MM.1S (cell line): ENCODE data around the gene DGKG.
A peak's percentile ranks its signal among the peaks of the same experiment; 100 is the strongest.

ENCODE experiments used
- DNase-seq: peaks from one replicate; pipeline ENCODE4 v3.0.0-alpha.2; 2015
- H2AFZ ChIP-seq: fragments of 300-600 bp; sonication (generic); 2 replicates; pipeline ENCODE4 v1.6.0; 2016; ENCODE audit warnings: antibody characterized with exemption, low read length
- H3F3A ChIP-seq: fragments of 300-600 bp; sonication (generic); 2 replicates; pipeline ENCODE4 v1.6.1; 2016; ENCODE audit warnings: mild to moderate bottlenecking, antibody characterized with exemption, low read length, moderate library complexity, mixed read lengths; ENCODE audit not compliant: insufficient read depth
- H3K27ac ChIP-seq: fragments of 300-600 bp; sonication (generic); 2 replicates; pipeline ENCODE4 v1.5.1; 2016; ENCODE audit warnings: mild to moderate bottlenecking, low read length
- H3K27me3 ChIP-seq: fragments of 300-600 bp; sonication (generic); replicated peaks from 2 replicates; pipeline ENCODE4 v1.6.0; 2016; ENCODE audit warnings: low read length; ENCODE audit not compliant: insufficient read depth
- H3K36me3 ChIP-seq: fragments of 300-600 bp; sonication (generic); replicated peaks from 2 replicates; pipeline ENCODE4 v1.6.1; 2016; ENCODE audit warnings: mild to moderate bottlenecking, low read length, mixed read lengths; ENCODE audit not compliant: insufficient read depth
- H3K4me1 ChIP-seq: fragments of 300-600 bp; sonication (generic); 2 replicates; pipeline ENCODE4 v1.6.1; 2016; ENCODE audit warnings: low read length, mixed read lengths
- H3K4me2 ChIP-seq: fragments of 300-600 bp; sonication (generic); 2 replicates; pipeline ENCODE4 v1.6.0; 2016; ENCODE audit warnings: low read depth, low read length
- H3K4me3 ChIP-seq: fragments of 300-600 bp; sonication (generic); 2 replicates; pipeline ENCODE4 v1.5.1; 2016; ENCODE audit warnings: low read length, mixed read lengths
- H3K79me2 ChIP-seq: fragments of 300-600 bp; sonication (generic); 2 replicates; pipeline ENCODE4 v1.6.1; 2016; ENCODE audit warnings: mixed run types, low read length, mixed read lengths
- H3K9ac ChIP-seq: fragments of 300-600 bp; sonication (generic); 2 replicates; pipeline ENCODE4 v1.6.1; 2016; ENCODE audit warnings: low read length, mixed read lengths
- H3K9me2 ChIP-seq: fragments of 300-600 bp; sonication (generic); replicated peaks from 2 replicates; pipeline ENCODE4 v1.6.1; 2016; ENCODE audit warnings: mild to moderate bottlenecking, low read length, mixed read lengths; ENCODE audit not compliant: insufficient read depth
- H3K9me3 ChIP-seq: fragments of 300-600 bp; sonication (generic); replicated peaks from 2 replicates; pipeline ENCODE4 v1.6.1; 2016; ENCODE audit warnings: mild to moderate bottlenecking, low read length, mixed read lengths; ENCODE audit not compliant: insufficient read depth
- H4K20me1 ChIP-seq: fragments of 300-600 bp; sonication (generic); 2 replicates; pipeline ENCODE4 v1.6.1; 2016; ENCODE audit warnings: mild to moderate bottlenecking, low read length, moderate library complexity, mixed read lengths; ENCODE audit not compliant: insufficient read depth
- CTCF ChIP-seq: fragments of 300-600 bp; sonication (generic); IDR thresholded peaks from 2 replicates; pipeline ENCODE4 v1.5.1; 2016; ENCODE audit warnings: antibody characterized with exemption, low read length, mixed read lengths
- EZH2 ChIP-seq: fragments of 300-600 bp; sonication (generic); optimal IDR thresholded peaks from 2 replicates; pipeline ENCODE3; 2017; ENCODE audit warnings: low read depth, mild to moderate bottlenecking, antibody characterized with exemption, low read length, mixed read lengths
- EZH2phosphoT487 ChIP-seq: fragments of 300-600 bp; sonication (generic); IDR thresholded peaks from 2 replicates; pipeline ENCODE4 v1.6.1; 2018; ENCODE audit warnings: antibody characterized with exemption, low read length

Gene DGKG

GRCh38 chr3:186110975-186111974, 250.8 kb downstream of the DGKG start:
- Histone ChIP-seq H3K27ac (no peak overlapping the region), H3K4me1 (peaks cover 13% of the 10 kb centered on the region; the same call in 1 of the 2 replicates), H2AFZ (no peak overlapping the region), H3K4me2 (peak overlapping the region; percentile 79; the same call in 1 of the 2 replicates), H4K20me1 (no peaks in the 10 kb centered on the region), H3K9me2 (no peaks in the 10 kb centered on the region), H3K36me3 (no peaks in the 10 kb centered on the region), H3K79me2 (peaks cover 5% of the 10 kb centered on the region; the same call in 1 of the 2 replicates), H3K4me3 (no peak overlapping the region), H3K9me3 (no peaks in the 10 kb centered on the region), H3F3A (peaks cover 22% of the 10 kb centered on the region), H3K9ac (no peak overlapping the region), H3K27me3 (peaks cover 29% of the 10 kb centered on the region)
- no peak for DNase-seq
- no peak for TF ChIP-seq CTCF
- TF ChIP-seq EZH2phosphoT487: no peak
- no peak for TF ChIP-seq EZH2

- Histone ChIP-seq H2AFZ (peak overlapping the region; percentile 65), H3K36me3 (no peaks in the 10 kb centered on the region), H3K9ac (peak overlapping the region; percentile 74), H3K4me3 (peak overlapping the region; percentile 66), H3K79me2 (peaks cover 5% of the 10 kb centered on the region; the same call in 1 of the 2 replicates), H3K9me3 (no peaks in the 10 kb centered on the region), H3K27me3 (peaks cover 29% of the 10 kb centered on the region), H3K4me1 (peaks cover 13% of the 10 kb centered on the region; the same call in 1 of the 2 replicates), H3F3A (peaks cover 22% of the 10 kb centered on the region), H4K20me1 (no peaks in the 10 kb centered on the region), H3K9me2 (no peaks in the 10 kb centered on the region), H3K4me2 (peak overlapping the region; percentile 79), H3K27ac (peak overlapping the region; percentile 78)
- no peak for TF ChIP-seq EZH2
- no peak for TF ChIP-seq EZH2phosphoT487
- DNase-seq: no peak
Measured at GRCh38 chr3:186109897-186110803, 251.9 kb downstream of the DGKG start.

GRCh38 chr3:186108941-186109865, 252.8 kb downstream of the DGKG start, which contains the start of gene ETV5:
Gene ETV5, minus strand, starts transcription at chr3:186109089. Its CDS starts 3,221 bp downstream, at chr3:186105868.
- Histone ChIP-seq H3K79me2 (peaks cover 5% of the 10 kb centered on the region; the same call in 1 of the 2 replicates), H3F3A (peaks cover 22% of the 10 kb centered on the region), H3K9ac (peak within 1 kb of the TSS; percentile 75), H3K4me1 (peaks cover 13% of the 10 kb centered on the region; the same call in 1 of the 2 replicates), H3K4me2 (peak within 1 kb of the TSS; percentile 98), H3K27me3 (peaks cover 29% of the 10 kb centered on the region), H3K27ac (peak within 1 kb of the TSS; percentile 78), H3K36me3 (no peaks in the 10 kb centered on the region), H3K9me3 (no peaks in the 10 kb centered on the region), H3K9me2 (no peaks in the 10 kb centered on the region), H4K20me1 (no peaks in the 10 kb centered on the region), H2AFZ (peak within 1 kb of the TSS; percentile 79), H3K4me3 (peak within 1 kb of the TSS; percentile 87)
- DNase-seq: peak; percentile 100
- no peak for TF ChIP-seq EZH2
- no peak for TF ChIP-seq CTCF
- TF ChIP-seq EZH2phosphoT487: no peak
